Spinal cord (tissue), 10 donors: ENCODE results near the gene MBD3. TPM values are rescaled to one million over a fixed set of nuclear protein-coding genes. Genes with fewer than 3 reads are reported as not detected.
"Not testable (repeated sequence)": the region's sequence is repeated elsewhere in the genome, so short reads cannot be mapped to it uniquely, and the experiment has no call there.

ENCODE experiments used
- DNase-seq, 6 donors: peaks; one replicate each; pipeline versions ENCODE4 v3.0.0 to v3.0.0-alpha.2; 2013 to 2015; ENCODE audit warnings: low spot score in 6 of 6, low read depth in 4 of 6
- H3K27ac ChIP-seq: one replicate; pipeline ENCODE4 v1.5.1; 2013; ENCODE audit warnings: low read depth, low read length, control low read depth
- H3K27me3 ChIP-seq: one replicate; pipeline ENCODE4 v1.6.1; 2013; ENCODE audit warnings: low read length; ENCODE audit not compliant: control insufficient read depth, insufficient read depth
- H3K36me3 ChIP-seq: one replicate; pipeline ENCODE4 v1.6.1; 2013; ENCODE audit warnings: low read length; ENCODE audit not compliant: control insufficient read depth, insufficient read depth
- H3K4me1 ChIP-seq: one replicate; pipeline ENCODE4 v1.6.1; 2013; ENCODE audit warnings: low read length; ENCODE audit not compliant: control insufficient read depth, insufficient read depth
- H3K4me3 ChIP-seq: one replicate; pipeline ENCODE4 v1.5.1; 2013; ENCODE audit warnings: low read depth, low read length, control low read depth
- H3K9me3 ChIP-seq: one replicate; pipeline ENCODE4 v1.6.1; 2013; ENCODE audit warnings: low read length; ENCODE audit not compliant: control insufficient read depth, insufficient read depth
- WGBS: methylation state at CpG from one replicate; pipeline ENCODE4 v1.1.5; 2013; ENCODE audit warnings: missing lambda C conversion rate; ENCODE audit not compliant: insufficient coverage; 5-methylcytosine and 5-hydroxymethylcytosine counted together
- long read RNA-seq, 4 donors: transcript quantifications; one replicate each; lab custom pipeline, GENCODE V29; 2026
- polyA plus RNA-seq, 2 donors: library from polyadenylated mRNA; unstranded; fragments of 120-200 nt; gene quantifications; one replicate each; pipeline ENCODE4 v1.2.1, GENCODE V29; 2013; ENCODE audit not compliant: insufficient read length in 2 of 2
- total RNA-seq, 2 donors: library from RNA; depleted of rRNA in 1 of 2; stranded (reverse); fragments of 120-200 nt in 1 of 2; fragments of >200 nt in 1 of 2; gene quantifications; one replicate each; pipeline versions ENCODE4 v1.2.3 to v1.2.4, GENCODE V29; 2013 to 2014
- donor health status: healthy.

The MBD3 gene
- total RNA-seq (10 to 100 TPM; 36.6 to 73.1 TPM), polyA plus RNA-seq (100 to 1,000 TPM; 105 to 113 TPM)
- long read RNA-seq, donor 1, full-length matches to known transcripts, result 39 of 44 reads
- long read RNA-seq, donor 1, partial matches to known transcripts, result 5 of 44 reads
- long read RNA-seq, donor 1, other reads (novel, unspliced or antisense), result 0 of 44 reads
- long read RNA-seq, donor 2, full-length matches to known transcripts, result 5 of 5 reads
- long read RNA-seq, donor 2, partial matches to known transcripts, result 0 of 5 reads
- long read RNA-seq, donor 2, other reads (novel, unspliced or antisense), result 0 of 5 reads
- long read RNA-seq, donor 3, full-length matches to known transcripts, result 15 of 15 reads
- long read RNA-seq, donor 3, partial matches to known transcripts, result 0 of 15 reads
- long read RNA-seq, donor 3, other reads (novel, unspliced or antisense), result 0 of 15 reads
- long read RNA-seq, donor 4, full-length matches to known transcripts, result 17 of 17 reads
- long read RNA-seq, donor 4, partial matches to known transcripts, result 0 of 17 reads
- long read RNA-seq, donor 4, other reads (novel, unspliced or antisense), result 0 of 17 reads

- WGBS, result 1% methylated on average over 60 of the region's 68 CpGs
- Histone ChIP-seq H3K4me1 (peaks cover 28% of the 10 kb centered on the region), H3K9me3 (no peaks in the 10 kb centered on the region), H3K27ac (peak within 1 kb of the TSS; percentile 95), H3K4me3 (peak within 1 kb of the TSS; percentile 87), H3K27me3 (no peaks in the 10 kb centered on the region), H3K36me3 (peaks cover 46% of the 10 kb centered on the region)
- DNase-seq, result peak; percentile 87 to 98 (median 92)
Measured at GRCh38 chr19:1592755-1593500, at the start of gene MBD3. Gene MBD3, minus strand, starts transcription at chr19:1592865. Its CDS starts 234 bp downstream, at chr19:1592631.

- not testable (repeated sequence) for H3K27me3 ChIP-seq, H3K4me3 ChIP-seq, H3K4me1 ChIP-seq, H3K27ac ChIP-seq, H3K9me3 ChIP-seq
- peak in 1 of 6 donors; percentile 62 for DNase-seq
- 75% methylated on average over 5 of the region's 10 CpGs for WGBS
- H3K36me3 ChIP-seq, result peaks cover 78% of the 10 kb centered on the region
Measured at GRCh38 chr19:1640893-1641448, 48.3 kb upstream of the MBD3 start.

GRCh38 chr19:1636325-1637236 is 43.9 kb upstream of the MBD3 start:
- Histone ChIP-seq H3K27me3 (no peaks in the 10 kb centered on the region), H3K4me3 (no peak overlapping the region), H3K4me1 (peaks cover 10% of the 10 kb centered on the region), H3K9me3 (no peaks in the 10 kb centered on the region), H3K36me3 (peaks cover 77% of the 10 kb centered on the region), H3K27ac (no peak overlapping the region)
- no peak for DNase-seq
- 97% methylated on average over 29 of the region's 34 CpGs for WGBS

GRCh38 chr19:1634938-1635243 is 42.2 kb upstream of the MBD3 start:
- WGBS, result 82% methylated on average over 4 of the region's 5 CpGs

GRCh38 chr19:1634242-1634937 is 41.7 kb upstream of the MBD3 start:
- DNase-seq, result peak in 1 of 6 donors; percentile 6
- WGBS, result 74% methylated on average over 17 of the region's 19 CpGs
- H3K27ac ChIP-seq, result no peak overlapping the region
- H3K36me3 ChIP-seq, result peaks cover 84% of the 10 kb centered on the region
- no peaks in the 10 kb centered on the region for H3K9me3 ChIP-seq
- no peaks in the 10 kb centered on the region for H3K27me3 ChIP-seq
- H3K4me3 ChIP-seq, result no peak overlapping the region
- peaks cover 10% of the 10 kb centered on the region for H3K4me1 ChIP-seq

More at GRCh38 chr19:1634938-1635243, 42.2 kb upstream of the MBD3 start:
- no peak for DNase-seq
- Histone ChIP-seq H3K9me3 (no peaks in the 10 kb centered on the region), H3K4me1 (peaks cover 10% of the 10 kb centered on the region), H3K27ac (no peak overlapping the region), H3K36me3 (peaks cover 80% of the 10 kb centered on the region), H3K27me3 (no peaks in the 10 kb centered on the region), H3K4me3 (no peak overlapping the region)

GRCh38 chr19:1633269-1633826 is 40.7 kb upstream of the MBD3 start:
- Histone ChIP-seq H3K4me1 (peaks cover 10% of the 10 kb centered on the region), H3K9me3 (no peaks in the 10 kb centered on the region), H3K4me3 (no peak overlapping the region), H3K36me3 (peaks cover 83% of the 10 kb centered on the region), H3K27me3 (no peaks in the 10 kb centered on the region), H3K27ac (no peak overlapping the region)
- WGBS, result 60% methylated on average over 5 of the region's 11 CpGs
- DNase-seq, result peak in 2 of 6 donors; percentile 54 to 91

- Histone ChIP-seq H3K9me3 (no peaks in the 10 kb centered on the region), H3K36me3 (peaks cover 80% of the 10 kb centered on the region), H3K27me3 (no peaks in the 10 kb centered on the region), H3K4me1 (peaks cover 10% of the 10 kb centered on the region), H3K27ac (no peak overlapping the region), H3K4me3 (no peak overlapping the region)
- 93% methylated on average over 26 of the region's 26 CpGs for WGBS
- DNase-seq, result no peak
Measured at GRCh38 chr19:1632462-1633268, 40.0 kb upstream of the MBD3 start.

- H3K36me3 ChIP-seq, result peaks cover 80% of the 10 kb centered on the region
Measured at GRCh38 chr19:1631557-1632100, 39.0 kb upstream of the MBD3 start.

More at GRCh38 chr19:1631557-1632100, 39.0 kb upstream of the MBD3 start:
- no peak overlapping the region for H3K4me3 ChIP-seq
- no peak for DNase-seq
- no peak overlapping the region for H3K27ac ChIP-seq
- H3K4me1 ChIP-seq, result peaks cover 10% of the 10 kb centered on the region
- no peaks in the 10 kb centered on the region for H3K27me3 ChIP-seq
- 96% methylated on average over 27 of the region's 31 CpGs for WGBS
- no peaks in the 10 kb centered on the region for H3K9me3 ChIP-seq
